Measurements from ENCODE around the gene BGN.

- TF ChIP-seq TAF1 (IDR thresholded peaks at IDR 0.05; ENCODE audit: low read depth, low read length), result no peak
- TF ChIP-seq POLR2A (IDR thresholded peaks at IDR 0.05; ENCODE audit: low read depth, low read length), result no peak
- no peak for TF ChIP-seq POLR2AphosphoS5 (IDR thresholded peaks at IDR 0.05; ENCODE audit: low read depth, low read length)
- no peak for TF ChIP-seq PAX5 (IDR thresholded peaks at IDR 0.05; ENCODE audit: insufficient read depth, low read length, severe bottlenecking)
- no peak for TF ChIP-seq SPI1 (IDR thresholded peaks at IDR 0.05; ENCODE audit: low read depth, low read length)
Measured at GRCh38 chrX:153511784-153512500, 17.2 kb downstream of the BGN start.

Measured in GM12891 (cell line).